ENCODE measurements around the gene RNASE4.

DNA sequence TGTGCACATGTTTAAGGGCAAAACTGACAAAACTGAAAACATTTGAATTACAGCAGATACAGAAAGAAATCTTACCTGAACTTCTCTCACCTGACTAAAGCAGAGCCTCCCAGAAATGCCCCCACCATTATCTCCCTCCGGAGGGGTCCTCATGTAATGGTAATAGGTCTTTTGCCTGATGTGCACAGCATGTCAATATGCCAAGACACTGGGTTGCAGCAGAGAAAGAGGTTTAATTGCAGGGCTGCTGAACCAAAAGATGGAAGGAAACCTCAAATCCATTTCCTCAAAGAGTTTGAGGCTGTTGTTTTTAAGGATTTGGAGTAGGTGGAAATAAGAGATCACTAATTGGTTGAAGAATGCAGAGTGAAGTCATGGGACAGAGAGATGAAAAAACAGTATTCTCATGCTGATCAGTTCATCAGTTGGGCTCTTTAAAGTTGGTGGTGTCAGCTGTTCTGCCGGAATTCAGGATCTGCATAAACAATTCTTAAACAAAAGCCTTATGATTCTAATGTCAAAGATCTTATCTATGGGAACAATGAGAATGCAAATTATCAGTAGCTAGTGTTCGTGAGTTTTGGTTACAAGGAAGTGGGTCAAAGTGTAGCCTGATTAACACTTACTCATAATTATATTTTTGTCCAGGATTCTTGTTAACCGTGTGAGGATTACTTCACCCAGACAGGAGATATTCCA is 22.4 kb downstream of the RNASE4 start:
- TF ChIP-seq, protein P1, sequence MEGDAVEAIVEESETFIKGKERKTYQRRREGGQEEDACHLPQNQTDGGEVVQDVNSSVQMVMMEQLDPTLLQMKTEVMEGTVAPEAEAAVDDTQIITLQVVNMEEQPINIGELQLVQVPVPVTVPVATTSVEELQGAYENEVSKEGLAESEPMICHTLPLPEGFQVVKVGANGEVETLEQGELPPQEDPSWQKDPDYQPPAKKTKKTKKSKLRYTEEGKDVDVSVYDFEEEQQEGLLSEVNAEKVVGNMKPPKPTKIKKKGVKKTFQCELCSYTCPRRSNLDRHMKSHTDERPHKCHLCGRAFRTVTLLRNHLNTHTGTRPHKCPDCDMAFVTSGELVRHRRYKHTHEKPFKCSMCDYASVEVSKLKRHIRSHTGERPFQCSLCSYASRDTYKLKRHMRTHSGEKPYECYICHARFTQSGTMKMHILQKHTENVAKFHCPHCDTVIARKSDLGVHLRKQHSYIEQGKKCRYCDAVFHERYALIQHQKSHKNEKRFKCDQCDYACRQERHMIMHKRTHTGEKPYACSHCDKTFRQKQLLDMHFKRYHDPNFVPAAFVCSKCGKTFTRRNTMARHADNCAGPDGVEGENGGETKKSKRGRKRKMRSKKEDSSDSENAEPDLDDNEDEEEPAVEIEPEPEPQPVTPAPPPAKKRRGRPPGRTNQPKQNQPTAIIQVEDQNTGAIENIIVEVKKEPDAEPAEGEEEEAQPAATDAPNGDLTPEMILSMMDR (IDR thresholded peaks at IDR 0.05; ENCODE audit: low read depth, low read length, poor library complexity, severe bottlenecking): no peak
- TF ChIP-seq EZH2phosphoT487 (IDR thresholded peaks at IDR 0.05; ENCODE audit: borderline replicate concordance, low read length): no peak
